GM12878 (cell line): Measurements from ENCODE around the gene PAOX.

Source experiments
- CHD4 ChIP-seq: fragments of 200-600 bp; sonication (generic); IDR thresholded peaks from 2 replicates; pipeline ENCODE4 v1.6.1; 2016; ENCODE audit warnings: mild to moderate bottlenecking
- CTCF ChIP-seq, 3 experiments: IDR thresholded peaks in 2 of 3; conservative IDR thresholded peaks in 1 of 3; 2 replicates each; pipeline ENCODE4 v1.5.1; 2011; ENCODE audit warnings: low read depth in 3 of 3, low read length in 3 of 3, mild to moderate bottlenecking in 3 of 3, control low read depth in 2 of 3, moderate library complexity in 2 of 3, inconsistent platforms in 1 of 3, mixed read lengths in 1 of 3; ENCODE audit not compliant: control insufficient read depth in 2 of 3, insufficient read depth in 1 of 3; ENCODE audit errors: extremely low read depth in 1 of 3
- E2F4 ChIP-seq: IDR thresholded peaks from 2 replicates; pipeline ENCODE4 v1.6.1; 2012; ENCODE audit warnings: low read depth, low read length, improper control_type of control experiment
- ESRRA ChIP-seq: IDR thresholded peaks from 2 replicates; pipeline ENCODE4 v1.6.1; 2012; ENCODE audit warnings: mild to moderate bottlenecking, low read length, improper control_type of control experiment
- EZH2 ChIP-seq: IDR thresholded peaks from 2 replicates; pipeline ENCODE4 v1.6.1; 2012; ENCODE audit warnings: low read depth, mild to moderate bottlenecking, control low read depth, inconsistent platforms, low read length, borderline replicate concordance; ENCODE audit not compliant: control insufficient read depth
- FOXM1 ChIP-seq: IDR thresholded peaks from 2 replicates; pipeline ENCODE4 v1.6.1; 2012; ENCODE audit warnings: low read depth, mild to moderate bottlenecking, inconsistent platforms, low read length, moderate library complexity
- JUND ChIP-seq: IDR thresholded peaks from 2 replicates; pipeline ENCODE4 v1.6.1; 2012; ENCODE audit warnings: low read depth, mild to moderate bottlenecking, low read length, improper control_type of control experiment, moderate library complexity
- MTA2 ChIP-seq: fragments of 450-650 bp; IDR thresholded peaks from 2 replicates; pipeline ENCODE4 v1.6.1; 2016; ENCODE audit warnings: low read depth, mild to moderate bottlenecking, moderate library complexity
- POU2F2 ChIP-seq: IDR thresholded peaks from 3 replicates; pipeline ENCODE4 v1.6.1; 2011; ENCODE audit warnings: low read depth, mild to moderate bottlenecking, low read length, borderline replicate concordance
- RELA ChIP-seq: fragments of 450-650 bp; IDR thresholded peaks from 2 replicates; pipeline ENCODE4 v1.8.0; 2014; ENCODE audit warnings: borderline replicate concordance; ENCODE audit not compliant: partially characterized antibody
- USF1 ChIP-seq: IDR thresholded peaks from 2 replicates; pipeline ENCODE4 v1.6.1; 2011; ENCODE audit warnings: borderline replicate concordance, low read depth, mild to moderate bottlenecking, moderate library complexity, mixed read lengths, low read length; ENCODE audit not compliant: insufficient read depth; ENCODE audit errors: extremely low read length
- USF2 ChIP-seq: IDR thresholded peaks from 2 replicates; pipeline ENCODE4 v1.6.1; 2011; ENCODE audit warnings: low read depth, low read length, improper control_type of control experiment, borderline replicate concordance
- WRNIP1 ChIP-seq: IDR thresholded peaks from 2 replicates; pipeline ENCODE4 v1.6.1; 2011; ENCODE audit warnings: low read depth, low read length, improper control_type of control experiment, borderline replicate concordance
- YY1 ChIP-seq: IDR thresholded peaks from 2 replicates; pipeline ENCODE4 v1.6.1; 2011; ENCODE audit warnings: low read depth, mild to moderate bottlenecking, low read length

GRCh38 chr10:133361773-133362441, 17.2 kb upstream of the PAOX start:
- no peak for TF ChIP-seq CHD4
- TF ChIP-seq POU2F2 = no peak
- TF ChIP-seq EZH2 = no peak
- no peak for TF ChIP-seq ESRRA
- 0 out of 2 replicates have a peak, but pooled peaks have one; percentile 18 for TF ChIP-seq MTA2
- no peak for TF ChIP-seq CTCF (IDR thresholded peaks at IDR 0.05 in 2 of 3, conservative IDR thresholded peaks at IDR 0.05 in 1 of 3; ENCODE audit: control insufficient read depth in 2 of 3, extremely low read depth in 1 of 3, insufficient read depth in 1 of 3, low read depth in 3 of 3, low read length in 3 of 3)
- no peak for TF ChIP-seq USF1
- TF ChIP-seq RELA = no peak
- TF ChIP-seq USF2 = no peak
- no peak for TF ChIP-seq JUND
- TF ChIP-seq WRNIP1 = no peak
- no peak for TF ChIP-seq YY1
- TF ChIP-seq E2F4 = no peak
- TF ChIP-seq FOXM1 = no peak
